HepG2 (cell line): Measurements from ENCODE around the gene MMP25. TPM values are rescaled to one million over a fixed set of nuclear protein-coding genes. Genes with fewer than 3 reads are reported as not detected.

Experiments used
- ATAC-seq: fragments of 200-7000 bp; cut with Tn5 transposase; 3 replicates; pipeline ENCODE4 v1.9.1; 2020; ENCODE audit warnings: mild to moderate bottlenecking, moderate library complexity
- BruUV-seq: library from RNA; stranded (reverse); fragments of 400-500 nt; replicated peaks from 2 replicates; lab custom pipeline; 2021; lab: Mats Ljungman, UMichigan
- CTCF ChIA-PET: fragments of 300-600 bp; formaldehyde crosslinking; extraction: SDS; loops from one replicate; lab custom pipeline; 2021; ENCODE audit warnings: low total read pairs, inconsistent platforms, low intra/inter-chr PET ratio; lab: Yijun Ruan, JAX
- POLR2A ChIA-PET: fragments of 350-600 bp; sonication (Branson Sonifier 250); formaldehyde crosslinking; loops from one replicate; lab custom pipeline; 2020; ENCODE audit warnings: antibody characterized with exemption, inconsistent platforms; lab: Yijun Ruan, JAX
- DNase-seq: peaks from one replicate; pipeline ENCODE4 v3.0.0-alpha.2; 2015; ENCODE audit warnings: low spot score
- FAIRE-seq: peaks from 3 replicates; lab custom pipeline; 2011; peaks lifted over from hg19 to GRCh38; lab: Jason Lieb, UNC
- H2AFZ ChIP-seq: one replicate; pipeline ENCODE4 v1.6.1; 2011; ENCODE audit warnings: low read length, inconsistent platforms
- H3K27ac ChIP-seq: fragments of 300-600 bp; 3 replicates; pipeline ENCODE4 v1.8.0; 2011; ENCODE audit warnings: mixed run types, mild to moderate bottlenecking, mixed read lengths, low read length, inconsistent platforms; ENCODE audit not compliant: insufficient read depth; ENCODE audit errors: extremely low read length
- H3K27me3 ChIP-seq, 2 experiments: fragments of 200-600 bp in 1 of 2; 2 replicates in 1 of 2; 3 replicates in 1 of 2; pipeline versions ENCODE4 v1.6.0 to v1.8.0; 2011; ENCODE audit warnings: low read length in 2 of 2, mild to moderate bottlenecking in 2 of 2, moderate library complexity in 2 of 2, inconsistent platforms in 1 of 2; ENCODE audit not compliant: insufficient read depth in 2 of 2, control insufficient read depth in 1 of 2
- H3K36me3 ChIP-seq, 2 experiments: fragments of 200-600 bp in 1 of 2; replicated peaks in 1 of 2; 2 replicates in 1 of 2; 3 replicates in 1 of 2; pipeline versions ENCODE4 v1.5.1 to v1.8.0; 2011; ENCODE audit warnings: low read length in 2 of 2, inconsistent platforms in 1 of 2; ENCODE audit not compliant: insufficient read depth in 2 of 2, control insufficient read depth in 1 of 2
- H3K4me1 ChIP-seq: 2 replicates; pipeline ENCODE4 v1.5.1; 2012; ENCODE audit warnings: low read length, inconsistent platforms; ENCODE audit not compliant: insufficient read depth
- H3K4me2 ChIP-seq: 2 replicates; pipeline ENCODE4 v1.6.0; 2011; ENCODE audit warnings: low read depth, low read length, inconsistent platforms
- H3K4me3 ChIP-seq, 3 experiments: fragments of 200-600 bp in 1 of 3; sonication (generic), shearing (Covaris generic) in 1 of 3; replicated peaks in 1 of 3; 2 replicates each; pipeline ENCODE4 v1.5.1; 2011 to 2016; ENCODE audit warnings: low read length in 3 of 3, inconsistent platforms in 2 of 3, low read depth in 2 of 3, mild to moderate bottlenecking in 2 of 3, control low read depth in 1 of 3, mixed read lengths in 1 of 3; ENCODE audit not compliant: insufficient read depth in 1 of 3
- H3K79me2 ChIP-seq: one replicate; pipeline ENCODE4 v1.6.1; 2011; ENCODE audit warnings: low read length, inconsistent platforms; ENCODE audit not compliant: insufficient read depth
- H3K9ac ChIP-seq: 2 replicates; pipeline ENCODE4 v1.6.0; 2011; ENCODE audit warnings: mild to moderate bottlenecking, low read depth, low read length, inconsistent platforms; ENCODE audit not compliant: insufficient read depth
- H3K9me3 ChIP-seq: 2 replicates; pipeline ENCODE4 v1.5.1; 2012; ENCODE audit warnings: mild to moderate bottlenecking, low read length
- H4K20me1 ChIP-seq: 2 replicates; pipeline ENCODE4 v1.6.0; 2011; ENCODE audit warnings: inconsistent platforms, mild to moderate bottlenecking, low read length, moderate library complexity; ENCODE audit not compliant: insufficient read depth
- LBX2 ChIP-seq: sonication (generic); formaldehyde crosslinking; IDR thresholded peaks from 2 replicates; pipeline ENCODE4 v1.5.0; 2020; ENCODE audit warnings: missing genetic modification reagents, mild to moderate bottlenecking, borderline replicate concordance
- NAIF1 ChIP-seq: sonication (generic); formaldehyde crosslinking; IDR thresholded peaks from 2 replicates; pipeline ENCODE4 v1.5.0; 2020; ENCODE audit warnings: mild to moderate bottlenecking, missing genetic modification reagents, borderline replicate concordance
- RFXANK ChIP-seq: IDR thresholded peaks from 2 replicates; pipeline ENCODE4 v1.6.1; 2016
- SIN3B ChIP-seq: fragments of 150-350 bp; IDR thresholded peaks from 2 replicates; pipeline ENCODE4 v1.6.1; 2014; ENCODE audit warnings: low read length
- TGIF2 ChIP-seq: IDR thresholded peaks from 2 replicates; pipeline ENCODE4 v1.6.1; 2016; ENCODE audit warnings: control low read depth, missing compliant biosample characterization
- ZNF275 ChIP-seq: sonication (generic); formaldehyde crosslinking; IDR thresholded peaks from 2 replicates; pipeline ENCODE4 v1.8.0; 2022; ENCODE audit warnings: missing genetic modification reagents, mild to moderate bottlenecking, inconsistent platforms, borderline replicate concordance
- ZNF543 ChIP-seq: sonication (generic); formaldehyde crosslinking; IDR thresholded peaks from 2 replicates; pipeline ENCODE4 v1.4.0; 2020; ENCODE audit warnings: mild to moderate bottlenecking, missing genetic modification reagents
- ZNF619 ChIP-seq: sonication (generic); formaldehyde crosslinking; IDR thresholded peaks from 2 replicates; pipeline ENCODE4 v1.4.0; 2020; ENCODE audit warnings: mild to moderate bottlenecking, missing genetic modification reagents
- ZNF749 ChIP-seq: sonication (generic); formaldehyde crosslinking; IDR thresholded peaks from 2 replicates; pipeline ENCODE4 v1.8.0; 2022; ENCODE audit warnings: mild to moderate bottlenecking, missing genetic modification reagents, moderate library complexity, borderline replicate concordance
- WGBS: methylation state at CpG from one replicate; pipeline ENCODE4 v1.1.6; 2017; ENCODE audit warnings: low lambda C conversion rate; 5-methylcytosine and 5-hydroxymethylcytosine counted together
- in situ Hi-C: cut with HindIII; loops from 2 replicates; pipeline ENCODE4 v1.10.0; 2017; ENCODE audit warnings: low pct_unique_long_range_greater_than_20kb; ENCODE audit not compliant: extremely low pct_ligation_motif_present
- intact Hi-C: fragments of 100-400 bp; cut with micrococcal nuclease; formaldehyde crosslinking; loops from one replicate; pipeline ENCODE4 v1.10.0; 2022; ENCODE audit not compliant: unreplicated experiment
- polyA plus RNA-seq, 8 experiments: library from polyadenylated mRNA; depleted of rRNA in 3 of 8; stranded (reverse) in 7 of 8; unstranded in 1 of 8; fragments of >200 nt; fragmentation: Illumina TruSeq in 4 of 8; extraction: Trizol in 4 of 8; gene quantifications; 2 replicates each; pipeline versions ENCODE4 v1.2.1 to v1.2.3, GENCODE V29; 2011 to 2016; ENCODE audit warnings: low read depth in 4 of 8, missing spikeins in 1 of 8, mixed read lengths in 1 of 8; ENCODE audit not compliant: insufficient read depth in 1 of 8
- total RNA-seq, 5 experiments: library from RNA; depleted of rRNA; stranded (reverse); fragments of >200 nt; fragmentation: Illumina TruSeq; extraction: Trizol; gene quantifications; 2 replicates each; pipeline ENCODE4 v1.2.3, GENCODE V29; 2016; ENCODE audit warnings: low read depth in 1 of 5

MMP25 gene
- total and polyA plus RNA-seq, 2 of the 13 experiments (the other 11 are each of a cell fraction or from before 2014, with no cell fraction given) = 0.04 to 0.08 TPM

- DNase-seq = no peak
- Histone ChIP-seq H3K36me3 (no peaks in the 10 kb centered on the region), H3K79me2 (no peaks in the 10 kb centered on the region), H3K4me3 (no peak overlapping the region), H3K4me1 (peaks cover 19% of the 10 kb centered on the region), H3K4me2 (no peak overlapping the region), H2AFZ (no peak overlapping the region), H3K9me3 (no peaks in the 10 kb centered on the region), H3K27ac (no peak overlapping the region), H3K9ac (no peak overlapping the region), H4K20me1 (no peaks in the 10 kb centered on the region), H3K27me3 (peaks cover 10 to 79% of the 10 kb centered on the region in 2 experiments)
- no TSS peak for BruUV-seq
- in situ Hi-C loops (no loop called here), intact Hi-C loops (no loop called here)
- CTCF ChIA-PET = no interaction called here
- ATAC-seq = no peak
- POLR2A ChIA-PET = interaction anchor here (0.9 to 1.3 kb wide), 2 partner anchors 12 to 27 kb away, joined by 3 read pairs; no protein-coding TSS in a partner anchor
- FAIRE-seq = no peak
- no peak for TF ChIP-seq RFXANK (CRISPR knock-in tag)
- TF ChIP-seq ZNF619 = no peak
- TF ChIP-seq NAIF1 (CRISPR knock-in tag) = no peak
- TF ChIP-seq SIN3B = no peak
- TF ChIP-seq ZNF543 (CRISPR knock-in tag) = no peak
- TF ChIP-seq ZNF749 (CRISPR knock-in tag) = no peak
- no peak for TF ChIP-seq ZNF275
- TF ChIP-seq LBX2 (CRISPR knock-in tag) = no peak
- TF ChIP-seq TGIF2 (CRISPR knock-in tag) = no peak
- WGBS = no CpG with 5 or more reads among the region's 13 CpGs
Observed at GRCh38 chr16:3047387-3047720, 993 bp downstream of the MMP25 start.
